Psoas muscle (tissue), 8 donors: ENCODE data around the gene B3GAT2. TPM values are rescaled to one million over a fixed set of nuclear protein-coding genes. Genes with fewer than 3 reads are reported as not detected.

Experiments
- ATAC-seq, 4 donors: fragments of 200-7000 bp; cut with Tn5 transposase; one replicate each; pipeline ENCODE4 v1.9.1; 2020; ENCODE audit warnings: moderate library complexity in 3 of 4, mild to moderate bottlenecking in 2 of 4
- DNase-seq, 2 donors: peaks; one replicate each; pipeline ENCODE4 v3.0.0-alpha.2; 2020
- H3K27ac ChIP-seq: fragments of 200-600 bp; one replicate; pipeline ENCODE4 v1.8.0; 2022
- H3K27me3 ChIP-seq, 3 donors: fragments of 200-600 bp in 1 of 3; one replicate each; pipeline versions ENCODE4 v1.6.1 to v1.8.0; 2013 to 2022; ENCODE audit warnings: low read length in 2 of 3, mild to moderate bottlenecking in 2 of 3, moderate library complexity in 1 of 3; ENCODE audit not compliant: insufficient read depth in 3 of 3
- H3K36me3 ChIP-seq, 2 donors: fragments of 200-600 bp in 1 of 2; one replicate each; pipeline versions ENCODE4 v1.6.1 to v1.8.0; 2013 to 2022; ENCODE audit warnings: low read depth in 1 of 2, mild to moderate bottlenecking in 1 of 2, moderate library complexity in 1 of 2; ENCODE audit not compliant: insufficient read depth in 1 of 2
- H3K4me1 ChIP-seq: fragments of 200-600 bp; one replicate; pipeline ENCODE4 v1.8.0; 2022
- H3K4me3 ChIP-seq: fragments of 200-600 bp; one replicate; pipeline ENCODE4 v1.8.0; 2022; ENCODE audit warnings: mild to moderate bottlenecking
- H3K9me3 ChIP-seq: fragments of 200-600 bp; one replicate; pipeline ENCODE4 v1.8.0; 2022
- CTCF ChIP-seq: fragments of 200-600 bp; IDR thresholded peaks from one replicate; pipeline ENCODE4 v1.8.0; 2022; ENCODE audit warnings: antibody characterized with exemption
- WGBS, 3 donors: extraction: QIAGEN DNeasy Blood & Tissue Kit; methylation state at CpG; one replicate each; pipeline versions ENCODE4 v1.1.6 to v1.1.7; 2013; 5-methylcytosine and 5-hydroxymethylcytosine counted together
- intact Hi-C, 2 donors: fragments of 100-400 bp; cut with DNase I; formaldehyde crosslinking; loops; one replicate each; pipeline versions ENCODE4 v1.11.0 to v1.14.2; 2022
- long read RNA-seq, 2 donors: library from polyadenylated mRNA; unstranded; transcript quantifications; one replicate each; pipeline ENCODE4 v2.0.0, GENCODE V29; 2021
- polyA plus RNA-seq, 3 donors: library from polyadenylated mRNA; stranded (reverse); fragments of 200-250 nt; gene quantifications; one replicate each; pipeline ENCODE4 v1.2.3, GENCODE V29; 2013
- total RNA-seq, 4 donors: library from RNA; stranded (reverse); fragmentation: NEBNext Ultra II Directional in 2 of 4; extraction: Animal tissue kit (Norgen Biotek cat#: 25700) in 2 of 4; gene quantifications; one replicate each; pipeline versions ENCODE4 v1.2.1 to v1.2.4, GENCODE V29; 2021 to 2023
- donor health status: healthy with polysubstance abuse.
- donor health status: DM: no; HTN: no; CAD: no; lungs with moderate emphysema.
- donor health status: Bipolar disorder and iron deficiency.
- donor health status: healthy.
- donor health status: DM: yes; HTN: yes; CAD: no.
- donor health status: DM: no; HTN: no; CAD: no.
- donor health status: DM: no; HTN: no; CAD: no.
- donor health status: DM: yes; HTN: yes; CAD: no.

B3GAT2 gene
- total RNA-seq (not detected), polyA plus RNA-seq (under 1 TPM; 0.04 to 0.14 (median 0.04) TPM)
- long read RNA-seq, donor 1, result 0 reads
- long read RNA-seq, donor 2, partial matches to known transcripts, result 0 of 1 reads
- long read RNA-seq, donor 2, other reads (novel, unspliced or antisense), result 1 of 1 reads

GRCh38 chr6:70956451-70957283, at the start of gene B3GAT2:
TSS of gene B3GAT2 (minus strand) at chr6:70957060. CDS start at chr6:70956429, 631 bp downstream.
- H3K4me1 ChIP-seq, result no peaks in the 10 kb centered on the region
- peak within 1 kb of the TSS; percentile 72 for H3K4me3 ChIP-seq
- no peak for TF ChIP-seq CTCF
- H3K27ac ChIP-seq, result no peak within 1 kb of the TSS
- no peaks in the 10 kb centered on the region for H3K36me3 ChIP-seq
- intact Hi-C loops, result loop anchor here in 1 of 2 donors (5.0 to 10.0 kb wide), 3 partner anchors 249 to 434 kb away; no protein-coding TSS in a partner anchor
- ATAC-seq (peak; percentile 29 to 58 (median 37)), DNase-seq (peak in 1 of 2 donors; percentile 14)
- WGBS, 3 donors, result 1 to 2% (median 1%) methylated on average over 73 to 83 of the region's 83 CpGs
- H3K27me3 ChIP-seq, result peaks cover 0 to 44% (median 13%) of the 10 kb centered on the region in 3 donors
- H3K9me3 ChIP-seq, result no peaks in the 10 kb centered on the region

GRCh38 chr6:70998148-70998547, 41.3 kb upstream of the B3GAT2 start:
- DNase-seq (no peak), ATAC-seq (no peak)
- intact Hi-C loops, result no loop called here
- no peaks in the 10 kb centered on the region for H3K9me3 ChIP-seq
- H3K4me3 ChIP-seq, result no peak overlapping the region
- H3K27ac ChIP-seq, result no peak overlapping the region
- 31 to 45% (median 32%) methylated on average over 4 of the region's 4 CpGs for WGBS, 3 donors
- H3K36me3 ChIP-seq, result no peaks in the 10 kb centered on the region
- no peaks in the 10 kb centered on the region for H3K4me1 ChIP-seq
- TF ChIP-seq CTCF, result no peak
- H3K27me3 ChIP-seq, result no peaks in the 10 kb centered on the region

GRCh38 chr6:70997379-70997778, 40.5 kb upstream of the B3GAT2 start:
- TF ChIP-seq CTCF, result no peak
- intact Hi-C loops, result no loop called here
- H3K36me3 ChIP-seq, result no peaks in the 10 kb centered on the region

GRCh38 chr6:70996106-70996505, 39.2 kb upstream of the B3GAT2 start:
- no peak for TF ChIP-seq CTCF
- WGBS, 3 donors, result 75 to 77% (median 77%) methylated on average over 1 of the region's 1 CpG
- no peak for DNase-seq
- no peak for ATAC-seq
- H3K27ac ChIP-seq, result no peak overlapping the region
- no peaks in the 10 kb centered on the region for H3K27me3 ChIP-seq
- H3K4me3 ChIP-seq, result no peak overlapping the region
- no peaks in the 10 kb centered on the region for H3K36me3 ChIP-seq
- no peaks in the 10 kb centered on the region for H3K9me3 ChIP-seq
- no peaks in the 10 kb centered on the region for H3K4me1 ChIP-seq
- intact Hi-C loops, result no loop called here

More at GRCh38 chr6:70997379-70997778, 40.5 kb upstream of the B3GAT2 start:
- 83 to 87% (median 85%) methylated on average over 3 of the region's 3 CpGs for WGBS, 3 donors
- Histone ChIP-seq H3K27ac (no peak overlapping the region), H3K4me3 (no peak overlapping the region), H3K4me1 (no peaks in the 10 kb centered on the region), H3K27me3 (no peaks in the 10 kb centered on the region), H3K9me3 (no peaks in the 10 kb centered on the region)
- no peak for ATAC-seq
- DNase-seq, result no peak
